ENCODE results near the gene EFNB1.
"Not testable (repeated sequence)": the region's sequence is repeated elsewhere in the genome, so short reads cannot be mapped to it uniquely, and the experiment has no call there.

The EFNB1 gene

DNA sequence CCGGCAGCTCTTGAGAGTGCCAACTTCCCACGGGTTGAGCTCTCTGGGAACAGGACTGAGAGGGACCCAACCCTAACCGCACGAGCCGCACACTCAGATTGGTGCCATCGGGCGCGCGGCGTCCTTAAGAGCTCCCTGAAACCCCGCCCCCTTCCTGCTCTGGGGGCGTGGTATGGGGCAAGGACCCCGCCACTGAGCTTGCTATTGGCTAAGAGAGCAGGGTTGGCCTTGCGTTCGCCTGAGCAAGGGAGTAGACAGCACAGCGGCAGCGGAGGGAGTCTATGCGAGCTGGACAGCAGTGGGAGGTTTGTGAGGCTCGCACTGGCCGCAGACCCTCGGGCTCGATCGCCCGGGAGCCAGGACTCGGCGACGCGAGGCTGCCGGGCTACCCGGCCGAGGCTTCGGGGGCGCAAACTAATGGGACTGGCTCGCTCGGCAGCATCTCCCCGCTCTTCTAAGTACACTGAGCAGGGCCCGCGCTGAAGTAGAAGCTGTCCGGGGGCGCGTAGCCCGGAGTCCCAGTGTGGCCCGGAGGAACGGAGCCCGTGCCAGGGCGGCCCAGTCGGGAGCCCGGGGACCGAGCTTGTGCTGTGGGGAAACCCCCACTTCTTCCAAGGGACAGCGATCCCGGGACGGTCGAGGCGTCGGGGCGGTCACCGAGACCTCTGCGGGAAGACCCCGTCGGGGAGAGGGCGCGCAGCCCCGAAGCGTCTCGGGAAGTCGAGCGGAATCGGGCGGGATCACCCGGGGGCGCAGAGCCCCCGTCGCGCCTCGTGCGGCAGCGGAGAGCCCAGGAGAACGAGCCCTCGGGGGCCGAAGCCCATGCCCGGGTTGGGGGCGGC, at the start of gene EFNB1:
EFNB1 (plus strand) TSS at position 282 of the 842 bp plus-strand sequence. CDS start 756 bp downstream, outside the sequence.
- DNase-seq = peak; percentile 86 to 87

DNA sequence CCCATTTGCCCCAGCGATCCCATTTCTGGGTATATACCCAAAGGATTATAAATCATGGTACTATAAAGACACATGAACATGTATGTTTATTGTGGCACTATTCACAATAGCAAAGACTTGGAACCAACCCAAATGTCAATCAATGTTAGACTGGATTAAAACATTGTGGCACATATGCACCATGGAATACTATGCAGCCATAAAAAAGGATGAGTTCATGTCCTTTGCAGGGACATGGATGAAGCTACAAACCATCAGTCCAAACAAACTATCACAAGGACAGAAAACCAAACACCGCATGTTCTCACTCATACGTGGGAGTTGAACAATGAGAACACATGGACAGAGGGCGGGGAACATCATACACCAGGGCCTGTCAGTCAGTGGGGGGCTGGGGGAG, 47.5 kb upstream of the EFNB1 start:
- DNase-seq = not testable (repeated sequence)

DNA sequence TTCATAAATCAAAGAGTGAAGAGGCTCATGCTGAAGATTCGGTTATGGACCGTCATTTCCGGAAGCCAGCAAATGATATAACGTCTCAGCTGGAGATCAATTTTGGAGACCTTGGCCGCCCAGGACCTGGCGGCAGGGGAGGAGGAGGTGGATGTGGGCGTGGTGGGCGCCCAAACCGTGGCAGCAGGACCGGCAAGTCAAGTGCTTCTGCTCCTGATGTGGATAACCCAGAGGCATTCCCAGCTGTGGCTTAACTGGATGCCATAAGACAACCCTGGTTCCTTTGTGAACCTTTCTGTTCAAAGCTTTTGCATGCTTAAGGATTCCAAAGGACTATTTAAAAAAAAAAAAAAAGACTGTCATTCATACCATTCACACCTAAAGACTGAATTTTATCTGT, 44.0 kb upstream of the EFNB1 start:
- no peak for DNase-seq

DNA sequence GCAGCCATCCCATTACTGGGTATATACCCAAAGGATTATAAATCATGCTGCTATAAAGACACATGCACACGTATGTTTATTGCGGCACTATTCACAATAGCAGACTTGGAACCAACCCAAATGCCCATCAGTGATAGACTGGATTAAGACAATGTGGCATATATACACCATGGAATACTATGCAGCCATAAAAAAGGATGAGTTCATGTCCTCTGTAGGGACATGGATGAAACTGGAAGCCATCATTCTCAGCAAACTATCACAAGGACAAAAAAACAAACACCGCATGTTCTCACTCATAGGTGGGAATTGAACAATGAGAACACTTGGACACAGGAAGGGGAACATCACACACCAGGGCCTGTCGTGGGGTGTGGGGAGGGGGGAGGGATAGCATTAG, 42.2 kb upstream of the EFNB1 start:
- DNase-seq = not testable (repeated sequence)

DNA sequence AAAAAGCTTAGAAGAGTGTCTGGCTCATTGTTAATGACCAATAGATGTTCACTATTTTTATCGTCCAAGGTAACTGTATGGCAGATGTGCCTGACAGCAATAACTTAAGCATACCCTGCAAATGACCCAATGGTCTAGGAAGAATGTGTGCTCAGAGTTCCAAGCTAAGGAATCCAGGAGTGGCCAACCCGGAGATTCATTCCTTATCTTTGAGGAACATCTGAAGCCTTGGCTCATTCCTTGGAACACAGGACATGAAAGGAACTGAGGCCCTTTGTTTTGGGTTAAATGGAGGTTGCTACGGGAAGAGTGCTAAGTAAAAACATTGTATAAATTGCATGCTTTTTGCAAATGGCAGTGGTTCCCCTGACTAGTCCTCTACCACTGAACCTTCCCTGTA, 38.9 kb upstream of the EFNB1 start:
- no peak for DNase-seq

DNA sequence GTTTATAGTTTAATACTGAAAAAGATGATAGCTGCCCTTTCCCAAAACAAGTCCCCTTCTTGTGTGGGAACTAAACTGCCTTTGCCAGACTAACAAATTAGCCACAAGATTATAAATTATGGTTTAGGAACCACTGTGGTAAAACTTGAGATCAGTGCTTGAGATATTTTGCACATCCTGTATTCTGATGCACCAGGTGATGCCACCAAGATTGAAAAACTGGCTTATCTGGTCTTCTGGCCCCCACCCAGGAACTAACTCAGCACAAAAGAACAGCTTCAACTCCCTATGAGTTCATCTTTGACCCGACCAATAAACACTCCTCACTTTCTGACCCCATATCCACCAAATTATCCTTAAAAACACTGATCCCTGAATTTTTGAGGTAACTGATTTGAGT, 36.7 kb upstream of the EFNB1 start:
- DNase-seq = no peak

DNA sequence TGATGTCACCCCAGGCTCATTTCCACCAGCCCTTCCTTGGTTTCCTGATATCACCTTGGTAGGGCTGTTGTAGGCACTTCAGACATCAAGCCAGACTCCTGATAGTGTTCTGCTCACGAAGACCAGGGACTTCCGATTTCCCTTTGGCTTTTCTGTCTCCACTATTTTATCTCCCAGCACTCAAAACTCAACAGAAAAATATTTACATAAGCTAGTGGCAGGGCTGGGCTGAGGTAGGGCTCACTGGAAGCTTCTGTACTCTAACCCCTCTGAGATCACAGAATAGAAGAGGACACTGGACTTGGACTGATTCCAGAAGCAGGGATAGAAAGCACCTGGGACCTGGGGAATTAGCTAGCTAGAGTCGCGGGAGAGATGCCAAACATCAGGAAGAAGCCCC, 34.4 kb upstream of the EFNB1 start:
- no peak for DNase-seq

DNA sequence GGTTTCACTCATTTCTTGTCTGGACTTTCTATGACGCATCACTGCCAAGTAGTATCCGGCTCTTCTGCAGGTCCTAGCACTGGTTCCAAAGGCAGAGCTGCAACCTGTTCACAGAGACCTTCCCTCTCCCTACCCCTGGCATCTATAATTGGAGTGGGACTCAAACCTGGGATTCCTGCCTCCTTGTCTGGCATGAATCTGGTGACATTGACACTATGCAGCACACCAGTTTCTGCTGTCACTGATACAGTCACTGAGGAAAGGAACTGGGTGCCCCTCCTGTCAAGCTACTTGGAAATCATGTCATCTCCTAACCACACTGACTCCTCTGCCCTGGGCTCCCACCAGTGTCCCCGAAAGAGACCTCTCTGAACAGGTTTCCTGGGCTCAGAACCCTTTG, 33.1 kb upstream of the EFNB1 start:
- DNase-seq = no peak

DNA sequence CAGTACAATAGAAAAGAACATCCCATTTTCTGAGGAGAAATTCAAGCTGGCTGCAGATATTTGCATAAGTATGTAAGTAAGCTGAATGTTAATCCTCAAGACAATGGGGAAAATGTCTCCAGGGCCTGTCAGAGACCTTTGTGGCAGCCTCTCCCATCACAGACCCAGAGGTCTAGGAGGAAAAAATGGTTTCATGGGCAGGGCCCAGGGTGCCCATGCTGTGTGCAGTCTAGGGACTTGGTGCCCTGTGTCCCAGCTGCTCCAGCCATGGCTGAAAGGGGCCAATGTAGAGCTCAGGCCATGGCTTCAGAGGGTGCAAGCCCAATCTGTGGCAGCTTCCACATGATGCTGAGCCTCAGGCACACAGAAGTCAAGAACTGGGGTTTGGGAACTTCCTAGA, 30.4 kb upstream of the EFNB1 start:
- DNase-seq = not testable (repeated sequence)

DNA sequence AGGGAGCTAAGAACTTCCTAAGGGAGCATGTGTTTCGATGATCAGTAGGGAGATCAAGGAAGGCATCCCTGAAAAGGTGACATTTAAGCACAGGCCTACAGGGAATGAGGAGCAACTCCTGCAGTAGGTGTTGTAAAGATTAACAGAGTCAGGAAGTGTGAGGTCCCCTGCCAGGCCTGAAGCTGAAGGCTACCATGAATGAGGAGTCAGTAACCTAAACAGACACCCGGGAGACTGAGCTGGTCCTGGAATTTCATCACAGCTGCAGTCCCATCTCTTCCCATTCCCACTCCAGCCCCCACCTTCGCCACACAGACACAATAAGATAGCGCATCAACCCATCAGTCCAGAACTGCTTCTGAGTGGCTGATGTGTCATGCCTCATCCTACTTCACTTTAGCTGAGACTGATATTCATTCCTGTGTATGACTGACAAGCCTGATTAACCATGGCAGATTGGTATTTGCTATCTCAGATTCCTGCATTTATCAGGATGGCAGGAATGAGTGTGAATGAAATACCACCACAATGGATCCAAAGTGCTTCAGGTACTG, 27.0 kb upstream of the EFNB1 start:
- DNase-seq = no peak

DNA sequence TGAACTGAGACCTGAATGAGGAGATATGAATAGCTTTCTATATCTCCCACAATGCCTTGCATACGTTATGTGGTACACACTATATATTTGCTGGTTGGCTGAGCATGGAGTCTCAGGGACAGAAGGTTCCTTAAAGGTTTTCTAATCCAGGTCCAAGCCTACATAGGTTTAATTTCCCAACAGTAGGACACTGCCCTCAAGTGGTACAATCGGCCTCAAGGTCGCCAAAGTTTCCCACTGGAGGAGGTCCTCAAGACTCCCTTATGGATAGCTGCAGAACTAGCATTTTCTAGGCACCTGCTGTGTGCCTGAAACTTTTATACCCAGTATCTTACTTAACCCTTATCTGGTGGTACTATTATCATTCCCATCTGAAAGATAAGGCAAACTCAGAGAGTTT, 21.0 kb upstream of the EFNB1 start:
- DNase-seq = no peak

DNA sequence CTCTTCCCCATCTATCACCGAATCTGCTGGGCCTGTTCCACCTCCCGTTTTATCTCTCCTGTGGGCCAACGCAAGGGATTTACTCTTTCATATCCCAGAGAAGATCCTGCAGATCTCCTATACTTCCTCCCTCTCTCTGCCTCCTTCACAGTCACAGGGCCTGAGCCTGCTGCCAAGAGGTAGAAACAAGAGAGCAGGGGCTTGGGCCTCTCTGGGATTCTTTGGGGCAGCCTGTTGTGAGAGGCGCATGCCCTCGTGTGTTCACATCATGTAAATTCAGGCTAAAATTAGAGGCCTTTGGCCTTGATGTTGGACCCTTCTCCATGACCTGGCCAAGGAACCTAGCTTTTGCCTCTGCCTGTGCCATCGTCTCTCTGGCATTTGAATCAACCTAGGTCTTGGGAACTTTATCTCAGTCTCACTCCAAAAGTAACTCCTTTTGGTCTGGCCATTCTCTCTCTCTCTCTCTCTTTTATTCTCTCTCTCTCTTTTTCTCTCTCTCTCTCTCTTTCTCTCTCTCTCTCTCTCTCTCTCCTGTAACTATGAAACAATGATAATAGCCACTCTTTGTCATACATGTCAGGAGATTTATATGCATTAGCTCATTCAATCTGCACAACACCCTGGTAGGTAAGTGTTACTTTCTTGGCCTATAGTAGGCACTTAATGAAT, 20.0 kb upstream of the EFNB1 start:
- DNase-seq = no peak

DNA sequence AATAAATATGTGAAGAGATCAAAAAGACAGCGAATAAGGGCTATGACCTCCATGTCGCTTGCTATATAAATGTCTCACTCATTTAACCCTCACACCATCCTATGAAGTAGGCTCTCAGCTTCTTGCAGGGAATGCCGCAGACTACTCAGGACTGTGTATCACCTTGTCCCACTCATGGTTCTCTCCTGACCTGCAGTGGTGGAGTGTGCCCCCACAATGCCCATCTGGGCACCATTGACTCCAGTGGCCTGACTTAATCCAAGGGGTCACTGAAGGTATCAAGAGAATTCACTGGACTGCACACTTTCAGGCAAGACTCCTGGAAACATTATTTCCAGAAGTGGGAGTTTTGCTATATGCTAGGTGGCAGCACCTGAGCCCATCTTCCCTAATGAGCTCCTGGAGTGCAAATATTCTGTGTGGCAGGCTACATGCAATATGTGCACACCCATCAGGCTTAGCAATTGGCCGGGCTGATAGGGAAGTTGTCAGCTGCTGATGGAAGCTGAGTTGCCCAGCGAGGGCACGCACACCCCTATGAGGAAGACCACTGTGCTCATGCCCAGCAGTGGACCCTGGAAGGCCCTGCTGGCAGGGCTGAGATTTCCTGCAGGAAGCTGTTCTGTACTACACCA, 8.2 kb upstream of the EFNB1 start:
- DNase-seq = no peak

DNA sequence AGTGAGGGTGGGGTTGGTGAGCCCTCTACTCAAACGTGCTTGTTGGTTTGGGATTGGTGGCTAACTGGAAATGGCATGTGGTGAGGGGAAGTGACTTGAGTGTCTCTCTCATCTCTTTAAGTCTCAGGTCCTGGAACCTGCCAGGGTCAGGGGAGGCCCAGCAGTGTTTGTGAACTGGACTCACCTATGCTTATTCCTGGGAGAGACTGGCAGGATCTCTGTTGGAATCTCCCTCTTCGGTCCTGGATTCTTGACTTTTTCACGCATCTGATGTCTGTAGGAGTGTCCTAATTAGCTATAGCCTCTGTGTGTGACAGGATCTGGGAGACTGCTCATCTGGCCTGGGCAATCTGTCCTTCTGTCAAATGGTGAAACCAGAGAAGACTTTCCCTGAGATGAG, 7.2 kb upstream of the EFNB1 start:
- DNase-seq = no peak

DNA sequence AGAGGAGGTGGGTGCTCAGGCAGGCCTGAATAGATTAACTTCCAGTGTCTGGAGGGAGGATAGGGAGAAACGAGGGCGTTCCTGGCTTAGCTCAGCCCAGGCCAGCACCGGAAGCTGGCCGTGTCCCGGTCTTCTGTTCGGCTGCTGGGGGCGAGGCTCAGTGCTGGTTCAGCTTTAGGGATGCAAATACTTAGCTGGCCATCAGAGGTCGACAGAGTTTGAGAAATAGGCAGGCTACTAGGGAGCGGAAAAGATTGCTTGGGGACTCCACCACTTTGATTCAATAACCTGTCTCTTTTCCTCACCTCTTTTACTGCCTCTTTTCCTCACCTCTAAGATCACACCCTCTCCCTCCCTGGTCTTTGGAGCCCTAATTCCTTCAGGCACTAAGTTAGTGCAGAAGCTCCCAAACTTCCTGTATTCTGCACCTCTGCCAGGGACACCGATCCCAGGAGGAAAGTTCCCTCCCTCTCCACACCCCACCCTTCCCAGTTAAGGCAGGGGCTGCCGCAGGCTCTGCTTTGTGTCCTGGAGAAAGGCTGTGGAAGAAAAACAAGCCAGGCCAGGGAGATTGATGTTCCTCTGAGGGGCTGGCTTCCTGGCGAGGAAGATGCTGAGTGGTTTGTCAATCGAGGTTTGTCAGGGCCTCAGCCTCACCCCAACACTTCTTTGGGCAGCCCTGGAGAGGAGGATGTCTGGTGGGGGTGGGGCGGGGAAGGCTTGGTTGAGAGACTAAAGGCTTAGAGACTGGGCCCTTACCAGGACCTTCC, 6.0 kb upstream of the EFNB1 start:
- peak; percentile 12 to 35 for DNase-seq

DNA sequence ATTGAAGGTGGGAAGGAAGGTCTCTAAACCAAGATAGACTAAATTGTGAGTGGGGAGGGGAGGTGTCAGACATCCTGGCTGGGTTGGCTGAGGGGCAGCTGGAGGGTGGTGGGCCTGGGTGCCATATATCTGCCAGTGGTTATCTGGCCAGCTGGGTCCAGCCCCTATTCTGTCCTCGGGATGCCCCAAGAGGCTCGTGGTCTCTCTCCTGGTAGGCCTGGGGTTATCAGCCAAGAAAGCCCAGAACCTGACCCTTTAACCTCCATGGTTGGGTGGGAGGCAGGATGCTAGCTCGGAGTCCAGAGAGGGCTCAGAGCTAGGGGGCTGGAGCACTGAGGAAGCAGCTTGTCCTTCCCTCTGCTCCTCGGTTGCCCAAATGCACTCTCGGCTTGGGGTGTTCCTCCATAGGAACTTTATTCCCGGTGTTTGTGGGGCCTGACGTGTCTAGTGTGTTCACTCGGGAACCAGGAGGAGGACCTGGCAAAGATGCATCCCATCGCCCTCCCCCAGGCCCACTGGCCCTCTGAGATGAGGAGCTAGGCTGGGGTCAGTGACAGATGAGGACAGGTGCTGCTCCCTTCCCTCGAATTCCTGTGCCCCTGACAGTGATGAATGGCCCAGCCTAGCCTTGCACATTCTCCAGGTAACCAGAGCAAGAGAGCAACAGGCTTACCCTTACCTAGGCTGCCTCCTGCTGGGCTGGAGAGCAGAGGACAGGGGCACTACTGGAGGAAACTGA, 5.2 kb upstream of the EFNB1 start:
- DNase-seq = peak in 1 of 2 experiments; percentile 19

DNA sequence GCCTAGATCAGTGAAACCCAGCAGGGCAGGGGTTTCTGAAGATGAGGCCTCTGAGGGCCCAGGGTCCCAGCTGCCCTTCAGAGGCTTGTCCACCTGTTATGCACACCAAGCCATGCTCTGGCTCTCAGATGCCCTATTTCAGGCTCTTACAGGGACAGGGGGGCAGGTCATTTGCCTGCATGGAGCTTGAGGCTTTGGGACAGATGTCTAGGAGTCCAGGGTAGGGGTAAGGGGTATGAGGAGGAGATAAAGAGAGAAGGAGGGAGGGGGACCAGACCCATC, 4.7 kb upstream of the EFNB1 start:
- no peak for DNase-seq

DNA sequence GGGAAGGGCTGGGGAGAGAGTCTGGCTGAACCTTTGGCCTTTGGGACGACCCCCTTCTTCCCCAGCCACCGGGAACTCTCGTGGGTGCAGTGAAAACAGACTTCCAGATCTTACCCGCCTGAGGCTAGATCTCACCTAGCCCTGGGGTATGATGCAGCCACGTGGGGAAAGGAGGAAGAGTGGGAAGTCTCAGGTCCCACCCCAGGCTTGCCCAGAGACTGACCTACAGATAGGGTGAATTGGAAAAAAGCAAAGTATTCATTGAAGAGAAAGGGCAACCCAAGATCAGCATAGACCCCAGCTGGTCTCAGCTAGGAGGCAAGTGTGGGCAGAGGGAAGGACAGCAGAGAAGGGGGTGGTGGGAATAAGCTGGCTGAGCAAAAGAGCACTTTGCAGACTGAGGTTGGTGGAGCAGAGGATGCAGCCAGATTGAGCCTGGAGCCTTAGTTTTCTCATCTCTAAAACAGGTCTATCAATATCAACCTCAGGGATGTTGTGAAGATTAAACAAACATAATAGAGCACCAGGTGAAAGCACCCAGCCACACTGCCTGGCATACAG, 4.2 kb upstream of the EFNB1 start:
- peak in 1 of 2 experiments; percentile 11 for DNase-seq

DNA sequence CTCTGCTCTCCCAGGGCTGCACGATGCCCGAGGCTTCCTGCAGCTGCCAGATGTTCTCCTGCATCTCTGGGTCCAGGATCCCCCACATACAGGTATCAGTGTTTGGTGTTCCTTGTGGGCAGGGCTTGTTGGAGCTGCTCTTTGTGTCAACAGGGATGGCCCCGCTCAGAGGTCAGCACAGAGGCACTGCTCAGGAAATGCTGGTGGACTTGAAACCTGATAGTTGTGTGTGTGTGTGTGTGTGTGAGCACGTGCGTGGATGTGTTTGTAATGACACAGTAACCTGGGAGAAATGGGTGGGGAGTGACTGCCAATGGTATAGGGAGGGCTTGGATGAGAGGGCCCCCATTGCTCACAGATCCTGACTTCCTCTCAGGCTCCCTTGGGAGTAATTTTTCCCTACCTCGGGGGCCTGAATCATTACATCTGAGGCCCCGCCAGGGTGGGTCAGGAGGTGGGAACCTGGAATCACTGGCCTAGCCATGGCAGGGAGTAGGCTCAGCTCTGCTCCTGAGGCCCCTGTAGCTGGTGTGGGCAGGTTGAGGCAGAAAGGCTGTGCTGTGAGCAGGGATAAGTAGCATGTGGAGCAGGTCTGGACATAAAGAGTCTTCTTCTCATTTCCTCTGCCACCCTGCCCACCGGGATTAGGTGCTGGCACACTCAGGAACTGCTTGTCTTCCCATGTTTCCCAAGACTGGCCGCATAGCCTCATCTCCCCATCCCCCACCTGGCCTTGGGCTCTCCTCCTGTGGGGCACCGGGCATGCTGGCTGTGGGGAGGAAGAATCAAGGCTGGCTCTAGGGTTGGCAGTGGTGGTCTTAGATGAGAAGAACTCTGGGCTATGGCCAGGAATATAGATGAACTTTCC, 2.5 kb upstream of the EFNB1 start:
- DNase-seq = peak; percentile 8 to 14

DNA sequence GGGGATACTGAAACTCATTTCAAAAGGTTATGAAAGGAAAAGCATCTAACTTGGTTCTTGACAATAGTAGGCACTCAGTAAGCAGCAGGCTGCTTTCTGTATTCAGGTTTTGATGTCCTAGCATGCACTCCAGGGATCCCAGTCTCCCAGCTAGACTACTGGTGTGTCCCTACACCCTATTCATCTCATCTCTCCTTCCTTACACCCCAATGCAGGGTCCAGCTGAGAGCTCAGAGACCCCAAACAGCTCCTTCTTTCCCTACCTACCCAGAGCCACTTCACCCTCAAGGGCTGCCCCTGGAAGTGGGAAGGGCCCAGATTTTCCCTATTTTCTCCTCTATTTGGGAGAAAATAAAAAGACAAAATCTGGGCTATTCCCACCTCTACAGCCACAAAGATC, 1.6 kb upstream of the EFNB1 start:
- DNase-seq = no peak
